ENCODE data around the gene CNOT4. TPM values are rescaled to one million over a fixed set of nuclear protein-coding genes. Genes with fewer than 3 reads are reported as not detected.

Gene CNOT4
- total and polyA plus RNA-seq, 2 of the 4 experiments (the other 2 are of a cell fraction), result 7.0 to 8.1 TPM

- no peak overlapping the region for H3K4me2 ChIP-seq (ENCODE audit: low read depth, low read length)
- no peak overlapping the region for H2AK5ac ChIP-seq (ENCODE audit: low read depth, low read length)
- no peaks in the 10 kb centered on the region for H3K9me3 ChIP-seq (ENCODE audit: control insufficient read depth, insufficient read depth, low read length)
- H2BK20ac ChIP-seq (ENCODE audit: low read depth, low read length), result no peak overlapping the region
- 33% methylated on average over 1 of the region's 3 CpGs; no CpG with 5 or more reads in 1 of the 2 experiments for WGBS, 2 experiments (ENCODE audit: extremely low coverage in 2 of 2, insufficient read length in 1 of 2)
- ATAC-seq (ENCODE audit: low read depth), result no peak
- no TSS peak for BruUV-seq (replicated peaks)
- no peak overlapping the region for H3K23ac ChIP-seq (ENCODE audit: low read depth, low read length)
- H2BK15ac ChIP-seq (ENCODE audit: low read depth, low read length), result no peak overlapping the region
- H4K91ac ChIP-seq (ENCODE audit: insufficient read depth, low read depth, low read length), result no peak overlapping the region
- no peaks in the 10 kb centered on the region for H3K79me1 ChIP-seq (ENCODE audit: low read depth in 1 of 2, low read length in 2 of 2)
- no peak overlapping the region for H3K56ac ChIP-seq (ENCODE audit: extremely low read depth, insufficient read depth, low read length)
- H4K5ac ChIP-seq (ENCODE audit: low read depth, low read length), result no peak overlapping the region
- no peak overlapping the region for H2BK120ac ChIP-seq (ENCODE audit: low read depth, low read length)
- ChIA-PET POLR2A (ENCODE audit: unreplicated experiment) (no interaction called here), CTCF (no interaction called here)
- H2BK5ac ChIP-seq (ENCODE audit: low read depth, low read length, poor library complexity, severe bottlenecking), result no peak overlapping the region
- H4K20me1 ChIP-seq (ENCODE audit: insufficient read depth, low read length), result no peaks in the 10 kb centered on the region
- no peaks in the 10 kb centered on the region for H3K9me1 ChIP-seq (ENCODE audit: insufficient read depth, low read length)
- no peaks in the 10 kb centered on the region for H3K4me1 ChIP-seq (ENCODE audit: control insufficient read depth, insufficient read depth, low read length)
- in situ Hi-C loops (cut with MboI; ENCODE audit: low sequenced_read_pairs) (no loop called here), dilution Hi-C loops (cut with HindIII; ENCODE audit: low sequenced_read_pairs, unreplicated experiment) (no loop called here), intact Hi-C loops (cut with micrococcal nuclease) (no loop called here)
- H3K27me3 ChIP-seq (ENCODE audit: control insufficient read depth, insufficient read depth, low read length), result peaks cover 6% of the 10 kb centered on the region
- H3K4ac ChIP-seq (ENCODE audit: low read depth, low read length), result no peak overlapping the region
- no peak for DNase-seq
- no peak overlapping the region for H3K27ac ChIP-seq (ENCODE audit: insufficient read depth, low read length)
- H3K14ac ChIP-seq (replicated peaks; ENCODE audit: low read depth, low read length), result no peak overlapping the region
- no peak overlapping the region for H2AFZ ChIP-seq (replicated peaks; ENCODE audit: low read length, poor library complexity)
- H4K8ac ChIP-seq (ENCODE audit: low read depth in 2 of 2, low read length in 2 of 2), result no peak overlapping the region
- no peak overlapping the region for H3K9ac ChIP-seq (ENCODE audit: low read depth, low read length)
- H2AK9ac ChIP-seq (replicated peaks; ENCODE audit: low read depth, low read length, poor library complexity), result no peak overlapping the region
- TF ChIP-seq CEBPB (IDR thresholded peaks at IDR 0.05; ENCODE audit: low read depth, low read length) (no peak), MXI1 (IDR thresholded peaks at IDR 0.05; ENCODE audit: borderline replicate concordance, low read depth, low read length) (no peak), CTCF (conservative IDR thresholded peaks at IDR 0.05; ENCODE audit: low read depth, low read length) (no peak), RAD21 (IDR thresholded peaks at IDR 0.05; ENCODE audit: low read length) (no peak), MAFK (IDR thresholded peaks at IDR 0.05; ENCODE audit: low read depth, low read length) (no peak), NFE2L2 (IDR thresholded peaks at IDR 0.05; ENCODE audit: low read depth, low read length) (no peak), BHLHE40 (IDR thresholded peaks at IDR 0.05; ENCODE audit: low read depth, low read length) (no peak), ELK1 (IDR thresholded peaks at IDR 0.05; ENCODE audit: borderline replicate concordance, low read depth, low read length) (no peak), RFX5 (IDR thresholded peaks at IDR 0.05; ENCODE audit: low read depth, low read length) (no peak), SMC3 (IDR thresholded peaks at IDR 0.05; ENCODE audit: low read depth, low read length) (no peak), RCOR1 (IDR thresholded peaks at IDR 0.05; ENCODE audit: insufficient replicate concordance, low read length) (no peak), FOS (IDR thresholded peaks at IDR 0.05; ENCODE audit: low read depth, low read length) (no peak)
- H3K18ac ChIP-seq (ENCODE audit: low read depth, low read length), result no peak overlapping the region
- H3K4me3 ChIP-seq (ENCODE audit: insufficient read depth, low read depth, low read length), result no peak overlapping the region
- no peaks in the 10 kb centered on the region for H3K36me3 ChIP-seq (ENCODE audit: control insufficient read depth, insufficient read depth, low read length)
These were observed 17.1 kb upstream of the CNOT4 start for GRCh38 chr7:135527025-135527424.

Data from IMR-90 (cell line).